Esophagus squamous epithelium (tissue), 4 donors: ENCODE data around the gene LGSN.

Experiments used
- CTCF ChIP-seq, 6 experiments: fragments of 450-650 bp in 4 of 6; fragments of 200-600 bp in 2 of 6; sonication (generic) in 2 of 6; IDR thresholded peaks; one replicate each; pipeline ENCODE4 v1.5.1; 2016 to 2019; ENCODE audit warnings: antibody characterized with exemption in 6 of 6, mild to moderate bottlenecking in 4 of 6, moderate library complexity in 4 of 6
- POLR2A ChIP-seq, 4 donors: fragments of 450-650 bp; IDR thresholded peaks; one replicate each; pipeline ENCODE4 v1.6.1; 2017; ENCODE audit warnings: antibody characterized with exemption in 4 of 4, mild to moderate bottlenecking in 4 of 4, moderate library complexity in 3 of 4

GRCh38 chr6:63289269-63289872 is 30.4 kb downstream of the LGSN start:
- TF ChIP-seq CTCF (IDR thresholded peaks at IDR 0.05) (no peak), POLR2A (IDR thresholded peaks at IDR 0.05) (no peak)
